IMR-90 (cell line): ENCODE results near the gene GAREM1. TPM values are rescaled to one million over a fixed set of nuclear protein-coding genes. Genes with fewer than 3 reads are reported as not detected.

ENCODE experiments used
- ATAC-seq: fragments of 200-7000 bp; cut with Tn5 transposase; 2 replicates; pipeline ENCODE4 v1.9.1; 2020; ENCODE audit warnings: low read depth, mild to moderate bottlenecking, moderate library complexity
- BruUV-seq: library from RNA; stranded (reverse); fragments of 400-500 nt; replicated peaks from 2 replicates; lab custom pipeline; 2021; lab: Mats Ljungman, UMichigan
- CTCF ChIA-PET: fragments of 300-600 bp; formaldehyde crosslinking; extraction: SDS; loops from one replicate; lab custom pipeline; 2021; ENCODE audit warnings: antibody characterized with exemption; lab: Yijun Ruan, JAX
- POLR2A ChIA-PET: fragments of 300-600 bp; sonication (Branson Sonifier 250); formaldehyde crosslinking; loops from one replicate; lab custom pipeline; 2022; ENCODE audit warnings: antibody characterized with exemption; ENCODE audit not compliant: unreplicated experiment; lab: Charles Lee
- DNase-seq: peaks from one replicate; pipeline ENCODE4 v3.0.0; 2013
- H2AFZ ChIP-seq: replicated peaks from 2 replicates; pipeline ENCODE3; 2013; ENCODE audit warnings: low read length, mild to moderate bottlenecking; ENCODE audit not compliant: poor library complexity
- H2AK5ac ChIP-seq: 2 replicates; pipeline ENCODE4 v1.6.1; 2013; ENCODE audit warnings: low read depth, low read length, inconsistent platforms
- H2AK9ac ChIP-seq: replicated peaks from 2 replicates; pipeline ENCODE3; 2013; ENCODE audit warnings: mild to moderate bottlenecking, low read depth, low read length, moderate library complexity; ENCODE audit not compliant: poor library complexity
- H2BK120ac ChIP-seq: 2 replicates; pipeline ENCODE4 v1.6.1; 2013; ENCODE audit warnings: low read depth, low read length, inconsistent platforms
- H2BK15ac ChIP-seq: 3 replicates; pipeline ENCODE4 v1.6.1; 2013; ENCODE audit warnings: low read depth, low read length, inconsistent platforms
- H2BK20ac ChIP-seq: 2 replicates; pipeline ENCODE4 v1.6.1; 2013; ENCODE audit warnings: low read depth, mild to moderate bottlenecking, inconsistent platforms, low read length, moderate library complexity
- H2BK5ac ChIP-seq: 2 replicates; pipeline ENCODE4 v1.6.1; 2013; ENCODE audit warnings: mild to moderate bottlenecking, low read depth, low read length, inconsistent platforms; ENCODE audit not compliant: poor library complexity, severe bottlenecking
- H3K14ac ChIP-seq: replicated peaks from 2 replicates; pipeline ENCODE4 v1.6.1; 2013; ENCODE audit warnings: low read depth, low read length, inconsistent platforms
- H3K18ac ChIP-seq: 2 replicates; pipeline ENCODE4 v1.6.1; 2013; ENCODE audit warnings: low read depth, low read length, control low read depth
- H3K23ac ChIP-seq: 2 replicates; pipeline ENCODE4 v1.6.1; 2013; ENCODE audit warnings: low read depth, low read length, inconsistent platforms
- H3K27ac ChIP-seq: 2 replicates; pipeline ENCODE4 v1.5.1; 2013; ENCODE audit warnings: mild to moderate bottlenecking, control low read depth, low read length; ENCODE audit not compliant: insufficient read depth
- H3K27me3 ChIP-seq: 2 replicates; pipeline ENCODE4 v1.6.1; 2013; ENCODE audit warnings: low read length; ENCODE audit not compliant: control insufficient read depth, insufficient read depth
- H3K36me3 ChIP-seq: 2 replicates; pipeline ENCODE4 v1.6.1; 2013; ENCODE audit warnings: low read length, mixed read lengths; ENCODE audit not compliant: control insufficient read depth, insufficient read depth
- H3K4ac ChIP-seq: 2 replicates; pipeline ENCODE4 v1.6.1; 2013; ENCODE audit warnings: low read depth, low read length, inconsistent platforms
- H3K4me1 ChIP-seq: 2 replicates; pipeline ENCODE4 v1.6.1; 2013; ENCODE audit warnings: low read length, mixed read lengths; ENCODE audit not compliant: control insufficient read depth, insufficient read depth
- H3K4me2 ChIP-seq: 2 replicates; pipeline ENCODE4 v1.6.1; 2013; ENCODE audit warnings: low read depth, mild to moderate bottlenecking, control low read depth, low read length, moderate library complexity
- H3K4me3 ChIP-seq: 2 replicates; pipeline ENCODE4 v1.5.1; 2013; ENCODE audit warnings: low read depth, mild to moderate bottlenecking, control low read depth, low read length, moderate library complexity; ENCODE audit not compliant: insufficient read depth
- H3K56ac ChIP-seq: 2 replicates; pipeline ENCODE4 v1.6.1; 2013; ENCODE audit warnings: low read length, inconsistent platforms; ENCODE audit not compliant: insufficient read depth; ENCODE audit errors: extremely low read depth
- H3K79me1 ChIP-seq, 2 experiments: 2 replicates each; pipeline ENCODE4 v1.6.1; 2013; ENCODE audit warnings: low read length in 2 of 2, inconsistent platforms in 1 of 2, low read depth in 1 of 2
- H3K9ac ChIP-seq: 2 replicates; pipeline ENCODE4 v1.6.1; 2013; ENCODE audit warnings: low read depth, low read length, control low read depth
- H3K9me1 ChIP-seq: 2 replicates; pipeline ENCODE4 v1.6.1; 2013; ENCODE audit warnings: low read length, inconsistent platforms; ENCODE audit not compliant: insufficient read depth
- H3K9me3 ChIP-seq: 2 replicates; pipeline ENCODE4 v1.6.1; 2013; ENCODE audit warnings: low read length; ENCODE audit not compliant: control insufficient read depth, insufficient read depth
- H4K20me1 ChIP-seq: 2 replicates; pipeline ENCODE4 v1.6.1; 2013; ENCODE audit warnings: low read length, inconsistent platforms; ENCODE audit not compliant: insufficient read depth
- H4K5ac ChIP-seq: 2 replicates; pipeline ENCODE4 v1.6.1; 2013; ENCODE audit warnings: mild to moderate bottlenecking, low read depth, low read length, control low read depth
- H4K8ac ChIP-seq, 2 experiments: 2 replicates each; pipeline ENCODE4 v1.6.1; 2013; ENCODE audit warnings: low read depth in 2 of 2, low read length in 2 of 2, control low read depth in 1 of 2, inconsistent platforms in 1 of 2
- H4K91ac ChIP-seq: 2 replicates; pipeline ENCODE4 v1.6.1; 2013; ENCODE audit warnings: low read depth, low read length, inconsistent platforms; ENCODE audit not compliant: insufficient read depth
- CEBPB ChIP-seq: IDR thresholded peaks from 2 replicates; pipeline ENCODE4 v1.6.1; 2012; ENCODE audit warnings: low read depth, low read length, improper control_type of control experiment
- MAZ ChIP-seq: IDR thresholded peaks from 2 replicates; pipeline ENCODE4 v1.6.1; 2012; ENCODE audit warnings: low read depth, mild to moderate bottlenecking, low read length, improper control_type of control experiment, moderate library complexity, borderline replicate concordance
- WGBS, 2 experiments: methylation state at CpG; one replicate each; pipeline versions ENCODE4 v1.1.5 to v1.1.7; 2013; ENCODE audit warnings: missing lambda C conversion rate in 2 of 2; ENCODE audit not compliant: insufficient read length in 1 of 2; ENCODE audit errors: extremely low coverage in 2 of 2; 5-methylcytosine and 5-hydroxymethylcytosine counted together
- dilution Hi-C: fragments of 300-500 bp; cut with HindIII; formaldehyde crosslinking; loops from one replicate; pipeline ENCODE4 v1.14.3; 2018; ENCODE audit warnings: low sequenced_read_pairs; ENCODE audit not compliant: unreplicated experiment
- in situ Hi-C: fragments of 300-500 bp; cut with MboI; formaldehyde crosslinking; loops from 3 replicates; pipeline ENCODE4 v1.14.3; 2019; ENCODE audit warnings: low sequenced_read_pairs, inconsistent platforms, mixed read lengths
- intact Hi-C: fragments of 100-400 bp; cut with micrococcal nuclease; formaldehyde crosslinking; loops from 2 replicates; pipeline ENCODE4 v1.10.0; 2022
- polyA plus RNA-seq, 3 experiments: library from polyadenylated mRNA; depleted of rRNA; stranded (reverse); fragments of >200 nt; gene quantifications; 2 replicates each; pipeline ENCODE4 v1.2.3, GENCODE V29; 2012; ENCODE audit warnings: low replicate concordance in 1 of 3
- total RNA-seq: library from RNA; depleted of rRNA; stranded (reverse); fragments of >200 nt; gene quantifications from 2 replicates; pipeline ENCODE4 v1.2.3, GENCODE V29; 2012

GAREM1 gene
- total and polyA plus RNA-seq, 2 of the 4 experiments (the other 2 are of a cell fraction) = 1.4 to 2.3 TPM

DNA sequence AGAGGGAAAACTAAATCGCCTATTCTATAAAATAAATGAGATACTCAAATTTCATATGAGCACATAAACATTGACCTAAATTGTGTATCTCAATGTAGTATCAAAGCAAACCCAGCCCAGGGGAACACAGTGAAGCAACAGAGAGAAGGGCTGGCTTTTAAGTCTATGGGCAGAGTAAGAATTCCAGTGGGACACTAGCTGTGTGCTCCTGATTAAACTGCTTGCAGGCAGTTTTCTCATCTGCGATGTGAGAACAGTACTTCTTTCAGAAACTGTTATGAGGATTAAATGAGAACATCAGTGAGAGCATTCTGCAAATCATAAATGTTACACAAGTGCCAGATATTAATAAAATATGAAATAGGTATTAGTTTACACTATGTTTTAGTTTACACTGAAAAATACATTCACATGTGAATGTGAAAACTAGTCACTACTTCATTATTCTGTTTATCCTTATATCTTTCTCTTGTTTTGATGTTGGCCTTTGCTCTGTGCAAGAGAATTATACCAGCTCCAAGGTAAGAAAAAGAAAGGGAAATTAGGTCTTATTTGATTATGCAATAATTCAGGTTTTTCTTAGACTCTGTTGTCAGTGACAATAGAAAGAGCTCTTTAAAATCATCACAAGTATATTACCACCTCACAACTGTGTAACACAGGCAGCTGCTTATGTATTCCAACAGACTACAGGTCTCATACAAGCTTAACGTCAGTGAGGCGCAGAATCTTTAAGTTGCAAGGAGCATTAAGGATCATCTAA lies 47.5 kb downstream of the GAREM1 start:
- no TSS peak for BruUV-seq
- Histone ChIP-seq H3K9me1 (no peaks in the 10 kb centered on the region), H3K9me3 (no peaks in the 10 kb centered on the region), H3K27ac (no peak overlapping the region), H3K27me3 (no peaks in the 10 kb centered on the region), H2BK15ac (no peak overlapping the region), H4K91ac (no peak overlapping the region), H3K79me1 (no peaks in the 10 kb centered on the region), H4K5ac (no peak overlapping the region), H3K9ac (no peak overlapping the region), H2BK120ac (no peak overlapping the region), H3K56ac (no peak overlapping the region), H3K4me3 (no peak overlapping the region), H3K14ac (no peak overlapping the region), H3K4me2 (no peak overlapping the region), H3K36me3 (no peaks in the 10 kb centered on the region), H2AFZ (no peak overlapping the region), H2AK9ac (no peak overlapping the region), H4K20me1 (no peaks in the 10 kb centered on the region), H4K8ac (no peak overlapping the region), H2AK5ac (no peak overlapping the region), H2BK5ac (no peak overlapping the region), H3K18ac (no peak overlapping the region), H2BK20ac (no peak overlapping the region), H3K4ac (no peak overlapping the region), H3K4me1 (no peaks in the 10 kb centered on the region; the same call in 1 of the 2 replicates), H3K23ac (no peak overlapping the region)
- CTCF ChIA-PET = interaction anchor here (1.1 kb wide), 1 partner anchor 134 kb away, joined by 3 read pairs; no protein-coding TSS in a partner anchor
- dilution Hi-C loops (no loop called here), in situ Hi-C loops (no loop called here), intact Hi-C loops (no loop called here)
- no peak for ATAC-seq
- TF ChIP-seq CEBPB (peak; percentile 53), MAZ (no peak)
- POLR2A ChIA-PET = interaction anchor here (0.5 kb wide), 1 partner anchor 55 kb away, joined by 3 read pairs; no protein-coding TSS in a partner anchor
- no peak for DNase-seq
- WGBS, 2 experiments = no CpG with 5 or more reads among the region's 4 CpGs
